Measurements from ENCODE around the gene MR1. TPM values are rescaled to one million over a fixed set of nuclear protein-coding genes. Genes with fewer than 3 reads are reported as not detected.

MR1 gene
- total and polyA plus RNA-seq, 9 of the 15 experiments (the other 6 are each of a cell fraction or from before 2014, with no cell fraction given) = 9.7 to 21.7 (median 15.6) TPM

DNA sequence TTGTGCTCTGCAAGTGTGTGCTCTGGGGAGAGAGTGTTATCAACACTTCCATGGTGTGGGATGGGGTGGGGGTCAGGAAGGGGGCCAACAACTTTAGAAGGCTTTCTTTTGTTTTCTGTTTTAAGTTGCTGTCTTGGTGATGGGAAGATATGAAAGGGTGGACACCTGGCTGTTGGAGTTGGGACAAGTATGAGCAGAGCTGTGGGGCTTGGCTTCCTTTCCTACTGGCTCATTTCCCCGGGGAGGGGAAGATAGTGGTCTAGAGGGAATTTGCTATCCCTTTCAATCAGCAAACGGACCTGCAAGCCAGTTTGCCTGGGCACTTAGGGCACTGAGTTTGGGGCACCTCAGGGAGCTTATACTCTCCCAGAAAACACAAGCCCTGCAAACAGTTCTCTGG lies 73.9 kb downstream of the MR1 start:
- no peak for FAIRE-seq
- no peaks in the 10 kb centered on the region for H3K9me3 ChIP-seq (replicated peaks; ENCODE audit: control insufficient read depth, insufficient read depth, low read depth, low read length)
- H3K9ac ChIP-seq (ENCODE audit: insufficient read depth in 1 of 2, low read depth in 2 of 2, low read length in 2 of 2) = no peak overlapping the region
- H3K9me1 ChIP-seq (ENCODE audit: control insufficient read depth, insufficient read depth, low read length) = peaks cover 4% of the 10 kb centered on the region
- H2AFZ ChIP-seq (ENCODE audit: low read depth, low read length) = no peak overlapping the region
- WGBS (ENCODE audit: insufficient coverage, low coverage, missing lambda C conversion rate) = 0% methylated on average over 2 of the region's 2 CpGs
- intact Hi-C loops (cut with micrococcal nuclease) (no loop called here), in situ Hi-C loops (cut with MboI) (no loop called here)
- no peaks in the 10 kb centered on the region for H4K20me1 ChIP-seq (replicated peaks; ENCODE audit: control insufficient read depth, insufficient read depth, low read length)
- no TSS peak for BruUV-seq (replicated peaks)
- POLR2A ChIA-PET = interaction anchor here (0.6 to 12.3 kb wide), 7 partner anchors 9 to 961 kb away, joined by 3 to 257 read pairs (median 5); partner anchors contain the start of gene IER5
- ATAC-seq = no peak
- H3K36me3 ChIP-seq (ENCODE audit: control insufficient read depth, insufficient read depth, low read length) = no peaks in the 10 kb centered on the region
- no peak overlapping the region for H3K4me2 ChIP-seq (ENCODE audit: insufficient read depth, low read length)
- TF ChIP-seq ZNF785 (CRISPR knock-in tag; IDR thresholded peaks at IDR 0.05) (no peak), FOXJ2 (tag; IDR thresholded peaks at IDR 0.05) (peak; percentile 46; the same call in 1 of the 2 replicates), DLX4 (CRISPR knock-in tag; IDR thresholded peaks at IDR 0.05) (no peak), VEZF1 (CRISPR knock-in tag; IDR thresholded peaks at IDR 0.05) (peak; percentile 36; the same call in 1 of the 2 replicates)
- TF ChIP-seq, protein P1, sequence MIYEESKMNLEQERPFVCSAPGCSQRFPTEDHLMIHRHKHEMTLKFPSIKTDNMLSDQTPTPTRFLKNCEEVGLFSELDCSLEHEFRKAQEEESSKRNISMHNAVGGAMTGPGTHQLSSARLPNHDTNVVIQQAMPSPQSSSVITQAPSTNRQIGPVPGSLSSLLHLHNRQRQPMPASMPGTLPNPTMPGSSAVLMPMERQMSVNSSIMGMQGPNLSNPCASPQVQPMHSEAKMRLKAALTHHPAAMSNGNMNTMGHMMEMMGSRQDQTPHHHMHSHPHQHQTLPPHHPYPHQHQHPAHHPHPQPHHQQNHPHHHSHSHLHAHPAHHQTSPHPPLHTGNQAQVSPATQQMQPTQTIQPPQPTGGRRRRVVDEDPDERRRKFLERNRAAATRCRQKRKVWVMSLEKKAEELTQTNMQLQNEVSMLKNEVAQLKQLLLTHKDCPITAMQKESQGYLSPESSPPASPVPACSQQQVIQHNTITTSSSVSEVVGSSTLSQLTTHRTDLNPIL (CRISPR knock-in tag; IDR thresholded peaks at IDR 0.05) = no peak
- TF ChIP-seq, protein P2, sequence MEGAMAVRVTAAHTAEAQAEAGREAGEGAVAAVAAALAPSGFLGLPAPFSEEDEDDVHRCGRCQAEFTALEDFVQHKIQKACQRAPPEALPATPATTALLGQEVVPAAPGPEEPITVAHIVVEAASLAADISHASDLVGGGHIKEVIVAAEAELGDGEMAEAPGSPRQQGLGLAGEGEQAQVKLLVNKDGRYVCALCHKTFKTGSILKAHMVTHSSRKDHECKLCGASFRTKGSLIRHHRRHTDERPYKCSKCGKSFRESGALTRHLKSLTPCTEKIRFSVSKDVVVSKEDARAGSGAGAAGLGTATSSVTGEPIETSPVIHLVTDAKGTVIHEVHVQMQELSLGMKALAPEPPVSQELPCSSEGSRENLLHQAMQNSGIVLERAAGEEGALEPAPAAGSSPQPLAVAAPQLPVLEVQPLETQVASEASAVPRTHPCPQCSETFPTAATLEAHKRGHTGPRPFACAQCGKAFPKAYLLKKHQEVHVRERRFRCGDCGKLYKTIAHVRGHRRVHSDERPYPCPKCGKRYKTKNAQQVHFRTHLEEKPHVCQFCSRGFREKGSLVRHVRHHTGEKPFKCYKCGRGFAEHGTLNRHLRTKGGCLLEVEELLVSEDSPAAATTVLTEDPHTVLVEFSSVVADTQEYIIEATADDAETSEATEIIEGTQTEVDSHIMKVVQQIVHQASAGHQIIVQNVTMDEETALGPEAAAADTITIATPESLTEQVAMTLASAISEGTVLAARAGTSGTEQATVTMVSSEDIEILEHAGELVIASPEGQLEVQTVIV (CRISPR knock-in tag; IDR thresholded peaks at IDR 0.05; ENCODE audit: borderline replicate concordance) = no peak
- H3K79me2 ChIP-seq (ENCODE audit: control insufficient read depth, insufficient read depth, low read length) = peaks cover 4% of the 10 kb centered on the region; the same call in 1 of the 3 replicates
- H3K27me3 ChIP-seq (ENCODE audit: control insufficient read depth in 2 of 2, insufficient read depth in 2 of 2, low read length in 2 of 2) = no peaks in the 10 kb centered on the region
- DNase-seq (ENCODE audit: extremely low read depth in 1 of 4, low spot score in 3 of 4) = no peak
- H3K4me1 ChIP-seq (replicated peaks in 1 of 2; ENCODE audit: control insufficient read depth in 2 of 2, insufficient read depth in 2 of 2, low read length in 2 of 2) = peaks cover 21 to 53% of the 10 kb centered on the region in 2 experiments
- H3K4me3 ChIP-seq = no peak overlapping the region
- CTCF ChIA-PET (ENCODE audit: low intra/inter-chr PET ratio) = no interaction called here
- H3K27ac ChIP-seq (ENCODE audit: extremely low read depth, low read depth, low read length) = no peak overlapping the region
